Measurements from ENCODE around the gene WWOX. TPM values are rescaled to one million over a fixed set of nuclear protein-coding genes. Genes with fewer than 3 reads are reported as not detected.

WWOX gene
- total RNA-seq, 4 donors from 2014 or later: 12.9 to 53.5 (median 25.6) TPM

GRCh38 chr16:78251115-78251514 lies 151.7 kb downstream of the WWOX start:
- ATAC-seq: no peak
- Histone ChIP-seq H3K4me1 (no peaks in the 10 kb centered on the region), H3K9me3 (no peaks in the 10 kb centered on the region), H3K27ac (no peak overlapping the region), H3K36me3 (no peaks in the 10 kb centered on the region), H3K4me3 (no peak overlapping the region), H3K27me3 (no peaks in the 10 kb centered on the region)
- TF ChIP-seq POLR2A (IDR thresholded peaks at IDR 0.05) (no peak), EP300 (IDR thresholded peaks at IDR 0.05) (no peak), POLR2AphosphoS5 (IDR thresholded peaks at IDR 0.05) (no peak)
- TF ChIP-seq, protein P1, sequence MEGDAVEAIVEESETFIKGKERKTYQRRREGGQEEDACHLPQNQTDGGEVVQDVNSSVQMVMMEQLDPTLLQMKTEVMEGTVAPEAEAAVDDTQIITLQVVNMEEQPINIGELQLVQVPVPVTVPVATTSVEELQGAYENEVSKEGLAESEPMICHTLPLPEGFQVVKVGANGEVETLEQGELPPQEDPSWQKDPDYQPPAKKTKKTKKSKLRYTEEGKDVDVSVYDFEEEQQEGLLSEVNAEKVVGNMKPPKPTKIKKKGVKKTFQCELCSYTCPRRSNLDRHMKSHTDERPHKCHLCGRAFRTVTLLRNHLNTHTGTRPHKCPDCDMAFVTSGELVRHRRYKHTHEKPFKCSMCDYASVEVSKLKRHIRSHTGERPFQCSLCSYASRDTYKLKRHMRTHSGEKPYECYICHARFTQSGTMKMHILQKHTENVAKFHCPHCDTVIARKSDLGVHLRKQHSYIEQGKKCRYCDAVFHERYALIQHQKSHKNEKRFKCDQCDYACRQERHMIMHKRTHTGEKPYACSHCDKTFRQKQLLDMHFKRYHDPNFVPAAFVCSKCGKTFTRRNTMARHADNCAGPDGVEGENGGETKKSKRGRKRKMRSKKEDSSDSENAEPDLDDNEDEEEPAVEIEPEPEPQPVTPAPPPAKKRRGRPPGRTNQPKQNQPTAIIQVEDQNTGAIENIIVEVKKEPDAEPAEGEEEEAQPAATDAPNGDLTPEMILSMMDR (IDR thresholded peaks at IDR 0.05): no peak
- WGBS, 2 donors (ENCODE audit: low coverage in 1 of 2): 91 to 95% methylated on average over 5 of the region's 5 CpGs

GRCh38 chr16:78252757-78253156 lies 153.3 kb downstream of the WWOX start:
- 97 to 98% methylated on average over 5 of the region's 5 CpGs for WGBS, 2 donors (ENCODE audit: low coverage in 1 of 2)
- Histone ChIP-seq H3K4me3 (no peak overlapping the region), H3K4me1 (peaks cover 0 to 7% (median 0%) of the 10 kb centered on the region in 3 donors), H3K27me3 (no peaks in the 10 kb centered on the region), H3K36me3 (no peaks in the 10 kb centered on the region), H3K9me3 (no peaks in the 10 kb centered on the region), H3K27ac (no peak overlapping the region)
- no peak for ATAC-seq
- no peak for TF ChIP-seq POLR2AphosphoS5 (IDR thresholded peaks at IDR 0.05)
- TF ChIP-seq POLR2A (IDR thresholded peaks at IDR 0.05): no peak
- TF ChIP-seq, protein P1 (IDR thresholded peaks at IDR 0.05): no peak
- TF ChIP-seq EP300 (IDR thresholded peaks at IDR 0.05): no peak

DNA sequence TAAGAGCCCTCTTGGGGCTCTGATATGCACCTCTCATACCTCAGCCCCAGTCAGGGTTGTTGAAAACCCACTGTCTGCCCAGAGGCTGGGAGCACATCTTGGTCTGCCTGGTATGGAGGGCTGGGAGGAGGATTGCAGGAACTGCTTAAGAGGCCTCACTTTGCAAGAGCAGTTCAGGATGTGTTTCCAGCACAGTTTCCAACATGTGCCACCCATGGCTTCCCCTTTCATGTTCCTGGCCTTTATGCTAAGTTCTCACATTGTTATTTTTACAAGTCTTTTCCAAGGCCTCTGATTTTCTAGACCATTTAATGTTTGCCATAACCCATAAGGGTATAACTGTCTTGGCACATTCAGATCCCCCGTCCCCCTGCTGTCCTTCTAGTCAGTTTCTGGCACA lies 155.4 kb downstream of the WWOX start:
- no peaks in the 10 kb centered on the region for H3K9me3 ChIP-seq
- H3K27me3 ChIP-seq: no peaks in the 10 kb centered on the region
- no peak overlapping the region for H3K27ac ChIP-seq
- H3K4me1 ChIP-seq: peaks cover 0 to 23% (median 0%) of the 10 kb centered on the region in 3 donors
- TF ChIP-seq, protein P1 (IDR thresholded peaks at IDR 0.05): no peak
- no peak for TF ChIP-seq POLR2A (IDR thresholded peaks at IDR 0.05)
- no peak for TF ChIP-seq EP300 (IDR thresholded peaks at IDR 0.05)
- TF ChIP-seq POLR2AphosphoS5 (IDR thresholded peaks at IDR 0.05): no peak
- WGBS, 2 donors (ENCODE audit: low coverage in 1 of 2): 100% methylated on average over 1 of the region's 1 CpG
- no peak overlapping the region for H3K4me3 ChIP-seq
- no peak for ATAC-seq
- no peaks in the 10 kb centered on the region for H3K36me3 ChIP-seq

- TF ChIP-seq POLR2AphosphoS5 (IDR thresholded peaks at IDR 0.05): no peak
- TF ChIP-seq POLR2A (IDR thresholded peaks at IDR 0.05): no peak
- no peak for TF ChIP-seq EP300 (IDR thresholded peaks at IDR 0.05)
- TF ChIP-seq, protein P1 (IDR thresholded peaks at IDR 0.05): no peak
- no peaks in the 10 kb centered on the region for H3K9me3 ChIP-seq
- H3K27ac ChIP-seq: no peak overlapping the region
- no peaks in the 10 kb centered on the region for H3K27me3 ChIP-seq
- ATAC-seq: no peak
- H3K4me3 ChIP-seq: no peak overlapping the region
- 91 to 100% methylated on average over 2 to 6 of the region's 7 CpGs for WGBS, 2 donors (ENCODE audit: low coverage in 1 of 2)
- H3K4me1 ChIP-seq: peaks cover 0 to 23% (median 0%) of the 10 kb centered on the region in 3 donors
- H3K36me3 ChIP-seq: no peaks in the 10 kb centered on the region
These were observed 157.4 kb downstream of the WWOX start for GRCh38 chr16:78256686-78257375.

DNA sequence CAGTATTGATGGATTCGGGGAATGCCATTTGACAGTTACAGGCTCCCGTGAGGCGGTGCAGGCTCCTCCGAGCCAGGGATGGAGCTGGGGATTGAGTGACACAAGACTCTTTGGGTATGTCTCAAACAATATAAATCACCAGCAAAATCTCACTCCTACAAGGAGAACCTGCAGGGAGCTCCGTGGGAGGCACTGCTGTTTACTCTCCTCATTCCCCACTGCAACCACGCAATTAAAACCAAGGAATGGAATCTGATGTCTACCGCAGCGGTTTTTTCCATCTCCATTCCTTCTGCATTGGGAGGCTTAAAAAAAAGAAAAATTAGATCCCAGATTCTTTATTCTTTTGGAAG lies 157.9 kb downstream of the WWOX start:
- H3K4me1 ChIP-seq: peaks cover 0 to 23% (median 0%) of the 10 kb centered on the region in 3 donors
- no peak for TF ChIP-seq POLR2A (IDR thresholded peaks at IDR 0.05)
- no peak for TF ChIP-seq EP300 (IDR thresholded peaks at IDR 0.05)
- TF ChIP-seq, protein P1 (IDR thresholded peaks at IDR 0.05): no peak
- no peak for TF ChIP-seq POLR2AphosphoS5 (IDR thresholded peaks at IDR 0.05)
- no peaks in the 10 kb centered on the region for H3K9me3 ChIP-seq
- no peak for ATAC-seq
- no peak overlapping the region for H3K27ac ChIP-seq
- no peaks in the 10 kb centered on the region for H3K36me3 ChIP-seq
- H3K4me3 ChIP-seq: no peak overlapping the region
- no peaks in the 10 kb centered on the region for H3K27me3 ChIP-seq
- WGBS, 2 donors (ENCODE audit: low coverage in 1 of 2): 78 to 87% methylated on average over 7 of the region's 8 CpGs

Measured in gastroesophageal sphincter (tissue), 4 donors.